ENCODE results near the gene NTSR2. TPM values are rescaled to one million over a fixed set of nuclear protein-coding genes. Genes with fewer than 3 reads are reported as not detected.

Gene NTSR2
- total and polyA plus RNA-seq, 2 of the 8 experiments (the other 6 are each of a cell fraction or from before 2014, with no cell fraction given) = 0.05 TPM; not detected in 1

DNA sequence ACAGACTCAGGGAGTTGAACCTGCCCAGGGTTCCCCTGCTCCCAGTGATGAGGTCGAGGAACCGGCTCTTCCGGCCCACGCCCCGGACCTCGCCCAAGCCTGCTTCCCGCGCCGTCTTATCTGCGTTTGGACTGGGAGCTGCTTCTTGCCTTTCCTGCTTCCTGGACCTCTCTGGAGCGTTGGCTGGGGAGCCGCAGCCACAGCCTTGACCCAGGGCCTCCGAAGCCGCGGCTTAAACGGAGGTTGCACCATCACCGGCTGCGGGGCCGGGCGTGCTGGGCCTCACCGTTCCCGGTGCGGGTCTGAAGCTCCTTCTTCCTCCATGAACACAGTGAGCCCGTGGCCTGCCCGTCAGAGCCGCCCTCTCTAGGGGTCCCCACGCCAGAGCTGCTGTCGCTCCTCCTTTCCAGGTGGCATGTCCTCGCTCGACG, 13.3 kb downstream of the NTSR2 start (continued):
- TF ChIP-seq USF2 (IDR thresholded peaks at IDR 0.05; ENCODE audit: low read length) (no peak), CREB1 (IDR thresholded peaks at IDR 0.05) (no peak)
